Endothelial cell of umbilical vein (primary cell): ENCODE results near the gene ACMSD. TPM values are rescaled to one million over a fixed set of nuclear protein-coding genes. Genes with fewer than 3 reads are reported as not detected.
"Not testable (repeated sequence)": the region's sequence is repeated elsewhere in the genome, so short reads cannot be mapped to it uniquely, and the experiment has no call there.

Experiments
- BruUV-seq: library from RNA; stranded (reverse); fragments of 400-500 nt; replicated peaks from 2 replicates; lab custom pipeline; 2021; lab: Mats Ljungman, UMichigan
- CTCF ChIA-PET: fragments of 300-600, 350-600 bp; sonication (Branson Sonifier 250); formaldehyde crosslinking; loops from one replicate; lab custom pipeline; 2021; ENCODE audit warnings: antibody characterized with exemption, inconsistent platforms; lab: Charles Lee
- POLR2A ChIA-PET: fragments of 300-600, 350-600 bp; sonication (Branson Sonifier 250); formaldehyde crosslinking; loops from one replicate; lab custom pipeline; 2021; ENCODE audit warnings: antibody characterized with exemption, inconsistent platforms; lab: Charles Lee
- DNase-seq: peaks from one replicate; pipeline ENCODE4 v3.0.0-alpha.2; 2011; ENCODE audit warnings: low read depth, low spot score
- FAIRE-seq: peaks from 2 replicates; lab custom pipeline; 2011; peaks lifted over from hg19 to GRCh38; lab: Jason Lieb, UNC
- H2AFZ ChIP-seq: 2 replicates; pipeline ENCODE4 v1.6.0; 2012; ENCODE audit warnings: low read depth, low read length, control low read depth, inconsistent platforms
- H3K27ac ChIP-seq: 2 replicates; pipeline ENCODE4 v1.5.1; 2011; ENCODE audit warnings: low read depth, mild to moderate bottlenecking, control low read depth, low read length, moderate library complexity; ENCODE audit not compliant: insufficient read depth
- H3K27me3 ChIP-seq, 2 experiments: 2 replicates each; pipeline versions ENCODE4 v1.6.0 to v1.6.1; 2011; ENCODE audit warnings: low read length in 2 of 2, mixed read lengths in 1 of 2; ENCODE audit not compliant: control insufficient read depth in 2 of 2, insufficient read depth in 2 of 2
- H3K36me3 ChIP-seq, 2 experiments: 2 replicates in 1 of 2; 3 replicates in 1 of 2; pipeline ENCODE4 v1.5.1; 2011; ENCODE audit warnings: low read length in 2 of 2, mild to moderate bottlenecking in 1 of 2, moderate library complexity in 1 of 2; ENCODE audit not compliant: control insufficient read depth in 2 of 2, insufficient read depth in 2 of 2; ENCODE audit errors: extremely low read depth in 1 of 2
- H3K4me1 ChIP-seq: 3 replicates; pipeline ENCODE4 v1.5.1; 2011; ENCODE audit warnings: mild to moderate bottlenecking, low read length; ENCODE audit not compliant: control insufficient read depth, insufficient read depth; ENCODE audit errors: extremely low read depth
- H3K4me2 ChIP-seq: 2 replicates; pipeline ENCODE4 v1.6.1; 2011; ENCODE audit warnings: low read length, control low read depth, mixed read lengths; ENCODE audit not compliant: insufficient read depth
- H3K4me3 ChIP-seq, 3 experiments: fragments of 200-600 bp in 1 of 3; sonication (generic), shearing (Covaris generic) in 1 of 3; replicated peaks in 1 of 3; 2 replicates each; pipeline ENCODE4 v1.5.1; 2011 to 2016; ENCODE audit warnings: control low read depth in 3 of 3, low read length in 3 of 3, mild to moderate bottlenecking in 2 of 3, inconsistent platforms in 1 of 3, low read depth in 1 of 3, moderate library complexity in 1 of 3; ENCODE audit not compliant: insufficient read depth in 1 of 3
- H3K79me2 ChIP-seq: 2 replicates; pipeline ENCODE4 v1.6.0; 2012; ENCODE audit warnings: low read length, inconsistent platforms; ENCODE audit not compliant: control insufficient read depth, insufficient read depth
- H3K9ac ChIP-seq: replicated peaks from 2 replicates; pipeline ENCODE3; 2011; ENCODE audit warnings: low read length, control low read depth; ENCODE audit not compliant: insufficient read depth; ENCODE audit errors: extremely low read depth
- H3K9me1 ChIP-seq: replicated peaks from 3 replicates; pipeline ENCODE4 v1.6.0; 2011; ENCODE audit warnings: mild to moderate bottlenecking, low read length; ENCODE audit not compliant: control insufficient read depth, insufficient read depth; ENCODE audit errors: extremely low read depth
- H3K9me3 ChIP-seq: replicated peaks from 2 replicates; pipeline ENCODE4 v1.5.1; 2012; ENCODE audit warnings: low read length, inconsistent platforms; ENCODE audit not compliant: control insufficient read depth, insufficient read depth
- H4K20me1 ChIP-seq: replicated peaks from 2 replicates; pipeline ENCODE3; 2011; ENCODE audit warnings: mild to moderate bottlenecking, low read length; ENCODE audit not compliant: control insufficient read depth, insufficient read depth; ENCODE audit errors: extremely low read depth
- EZH2 ChIP-seq: IDR thresholded peaks from 2 replicates; pipeline ENCODE4 v1.6.1; 2012; ENCODE audit warnings: borderline replicate concordance, low read depth, mild to moderate bottlenecking, moderate library complexity, low read length, inconsistent platforms; ENCODE audit not compliant: severe bottlenecking
- FOS ChIP-seq: IDR thresholded peaks from 2 replicates; pipeline ENCODE4 v1.6.1; 2011; ENCODE audit warnings: mild to moderate bottlenecking, low read length, moderate library complexity, borderline replicate concordance; ENCODE audit not compliant: insufficient read depth
- GATA2 ChIP-seq: IDR thresholded peaks from 2 replicates; pipeline ENCODE4 v1.7.0; 2011; ENCODE audit warnings: low read depth, mild to moderate bottlenecking, moderate library complexity, mixed read lengths, low read length; ENCODE audit not compliant: insufficient read length, insufficient read depth
- JUN ChIP-seq: IDR thresholded peaks from 2 replicates; pipeline ENCODE4 v1.6.1; 2011; ENCODE audit warnings: borderline replicate concordance, low read depth; ENCODE audit not compliant: insufficient read length, insufficient read depth
- MYC ChIP-seq: IDR thresholded peaks from one replicate; pipeline ENCODE4 v1.6.1; 2011; ENCODE audit warnings: mild to moderate bottlenecking, low read depth, low read length
- POLR2A ChIP-seq: IDR thresholded peaks from 2 replicates; pipeline ENCODE4 v1.6.1; 2012; ENCODE audit warnings: low read depth, mild to moderate bottlenecking, control low read depth, low read length
- POLR2AphosphoS5 ChIP-seq: IDR thresholded peaks from 2 replicates; pipeline ENCODE4 v1.6.1; 2012; ENCODE audit warnings: low read depth, mild to moderate bottlenecking, control low read depth, low read length, moderate library complexity; ENCODE audit not compliant: insufficient read depth
- dilution Hi-C: fragments of 300-500 bp; cut with MboI; formaldehyde crosslinking; loops from one replicate; pipeline ENCODE4 v1.15.0; 2019; ENCODE audit warnings: low sequenced_read_pairs; ENCODE audit not compliant: extremely low pct_ligation_motif_present
- intact Hi-C: fragments of 100-400 bp; cut with micrococcal nuclease; formaldehyde crosslinking; loops from one replicate; pipeline ENCODE4 v1.10.0; 2022
- polyA plus RNA-seq, 4 experiments: library from polyadenylated mRNA; depleted of rRNA in 3 of 4; stranded (reverse) in 3 of 4; unstranded in 1 of 4; fragments of >200 nt; gene quantifications; 2 replicates each; pipeline versions ENCODE4 v1.2.1 to v1.2.3, GENCODE V29; 2011 to 2012; ENCODE audit warnings: missing spikeins in 1 of 4
- total RNA-seq: library from RNA; stranded (reverse); gene quantifications from 2 replicates; pipeline ENCODE4 v1.2.3, GENCODE V29; 2021
- TF ChIP-seq, protein P1 (sequence below): IDR thresholded peaks from 2 replicates; pipeline ENCODE4 v1.6.1; 2011; ENCODE audit not compliant: insufficient read depth, insufficient read length
- TF ChIP-seq, protein P2 (sequence below), 2 donors: IDR thresholded peaks; 1 replicate in 1 of 2; 2 replicates in 1 of 2; pipeline ENCODE4 v1.5.1; 2011; ENCODE audit warnings: low read length in 2 of 2, mild to moderate bottlenecking in 2 of 2, moderate library complexity in 2 of 2, control low read depth in 1 of 2, inconsistent platforms in 1 of 2, low read depth in 1 of 2; ENCODE audit not compliant: insufficient read depth in 1 of 2; ENCODE audit errors: extremely low read depth in 1 of 2

The ACMSD gene
- total and polyA plus RNA-seq, 2 donors (not counting 3 experiments of a cell fraction or from before 2014, with no cell fraction given), result not detected

DNA sequence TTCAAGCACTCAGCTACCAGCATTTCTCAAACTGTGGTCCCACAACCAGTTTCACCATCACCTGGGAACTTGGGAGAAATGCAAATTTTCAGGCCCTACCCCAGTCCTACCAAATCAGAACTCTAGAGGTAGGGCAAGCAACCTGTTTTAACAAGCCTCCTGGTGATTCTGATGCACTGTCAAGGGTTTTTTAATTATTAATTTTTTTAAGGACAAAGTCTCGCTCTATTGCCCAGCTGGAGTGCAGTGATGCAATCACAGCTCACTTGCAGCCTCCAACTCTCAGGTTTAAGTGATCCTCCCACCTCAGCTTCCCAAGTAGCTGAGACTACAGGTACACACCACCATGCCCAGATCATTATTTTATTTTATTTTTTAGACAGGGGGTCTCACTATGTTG is 7.8 kb downstream of the ACMSD start:
- no peak for TF ChIP-seq JUN
- no peak for TF ChIP-seq MYC
- TF ChIP-seq, protein P1, sequence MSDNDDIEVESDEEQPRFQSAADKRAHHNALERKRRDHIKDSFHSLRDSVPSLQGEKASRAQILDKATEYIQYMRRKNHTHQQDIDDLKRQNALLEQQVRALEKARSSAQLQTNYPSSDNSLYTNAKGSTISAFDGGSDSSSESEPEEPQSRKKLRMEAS, result no peak
- TF ChIP-seq, protein P2, sequence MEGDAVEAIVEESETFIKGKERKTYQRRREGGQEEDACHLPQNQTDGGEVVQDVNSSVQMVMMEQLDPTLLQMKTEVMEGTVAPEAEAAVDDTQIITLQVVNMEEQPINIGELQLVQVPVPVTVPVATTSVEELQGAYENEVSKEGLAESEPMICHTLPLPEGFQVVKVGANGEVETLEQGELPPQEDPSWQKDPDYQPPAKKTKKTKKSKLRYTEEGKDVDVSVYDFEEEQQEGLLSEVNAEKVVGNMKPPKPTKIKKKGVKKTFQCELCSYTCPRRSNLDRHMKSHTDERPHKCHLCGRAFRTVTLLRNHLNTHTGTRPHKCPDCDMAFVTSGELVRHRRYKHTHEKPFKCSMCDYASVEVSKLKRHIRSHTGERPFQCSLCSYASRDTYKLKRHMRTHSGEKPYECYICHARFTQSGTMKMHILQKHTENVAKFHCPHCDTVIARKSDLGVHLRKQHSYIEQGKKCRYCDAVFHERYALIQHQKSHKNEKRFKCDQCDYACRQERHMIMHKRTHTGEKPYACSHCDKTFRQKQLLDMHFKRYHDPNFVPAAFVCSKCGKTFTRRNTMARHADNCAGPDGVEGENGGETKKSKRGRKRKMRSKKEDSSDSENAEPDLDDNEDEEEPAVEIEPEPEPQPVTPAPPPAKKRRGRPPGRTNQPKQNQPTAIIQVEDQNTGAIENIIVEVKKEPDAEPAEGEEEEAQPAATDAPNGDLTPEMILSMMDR (IDR thresholded peaks at IDR 0.05; ENCODE audit: extremely low read depth in 1 of 2, insufficient read depth in 1 of 2, low read depth in 1 of 2, low read length in 2 of 2), result no peak
- TF ChIP-seq FOS, result no peak
- TF ChIP-seq POLR2AphosphoS5, result no peak
- TF ChIP-seq GATA2, result no peak
- TF ChIP-seq EZH2, result no peak
- TF ChIP-seq POLR2A, result no peak
- Histone ChIP-seq H3K9me1 (no peaks in the 10 kb centered on the region), H3K36me3 (no peaks in the 10 kb centered on the region), H3K4me3 (no peak overlapping the region), H3K4me2 (no peak overlapping the region), H3K4me1 (no peaks in the 10 kb centered on the region), H3K27ac (no peak overlapping the region), H2AFZ (no peak overlapping the region), H3K9ac (no peak overlapping the region), H3K27me3 (peaks cover 0 to 2% of the 10 kb centered on the region in 2 experiments), H4K20me1 (no peaks in the 10 kb centered on the region), H3K79me2 (no peaks in the 10 kb centered on the region), H3K9me3 (no peaks in the 10 kb centered on the region)
- ChIA-PET CTCF (interaction anchor here (1.1 kb wide), 1 partner anchor 28 kb away, joined by 3 read pairs; no protein-coding TSS in a partner anchor), POLR2A (no interaction called here)
- FAIRE-seq (no peak), DNase-seq (no peak)
- dilution Hi-C loops, result no loop called here
- no TSS peak for BruUV-seq
- intact Hi-C loops, result no loop called here

DNA sequence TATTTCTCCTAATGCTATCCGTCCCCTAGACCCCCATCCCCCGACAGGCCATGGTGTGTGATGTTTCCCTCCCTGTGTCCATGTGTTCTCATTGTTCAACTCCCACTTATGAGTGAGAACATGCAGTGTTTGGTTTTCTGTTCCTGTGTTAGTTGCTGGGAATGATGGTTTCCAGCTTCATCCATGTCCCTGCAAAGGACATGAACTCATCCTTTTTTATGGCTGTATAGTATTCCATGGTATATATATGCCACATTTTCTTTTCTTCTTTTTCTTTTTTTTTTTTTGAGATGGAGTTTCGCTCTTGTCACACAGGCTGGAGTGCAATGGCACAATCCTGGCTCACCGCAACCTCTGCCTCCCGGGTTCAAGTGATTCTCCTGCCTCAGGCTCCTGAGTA is 9.2 kb downstream of the ACMSD start:
- POLR2A ChIA-PET, result not testable (repeated sequence)

More for the DNA sequence above, 9.2 kb downstream of the ACMSD start:
- H2AFZ ChIP-seq, intact Hi-C loops, H3K9me1 ChIP-seq, FAIRE-seq, BruUV-seq, H3K27me3 ChIP-seq, H3K4me2 ChIP-seq, H3K27ac ChIP-seq, H3K9me3 ChIP-seq, H3K4me3 ChIP-seq, H3K79me2 ChIP-seq, H3K4me1 ChIP-seq, H3K36me3 ChIP-seq, dilution Hi-C loops, DNase-seq, H4K20me1 ChIP-seq, H3K9ac ChIP-seq, CTCF ChIA-PET: not testable (repeated sequence)
